Breast epithelium (tissue), 3 donors: Measurements from ENCODE around the gene CACNA2D3.

ENCODE experiments used
- CTCF ChIP-seq, 3 donors: fragments of 450-650 bp; IDR thresholded peaks; one replicate each; pipeline ENCODE4 v1.5.1; 2016 to 2017; ENCODE audit warnings: antibody characterized with exemption in 3 of 3, mild to moderate bottlenecking in 3 of 3, moderate library complexity in 3 of 3
- POLR2A ChIP-seq: fragments of 450-650 bp; IDR thresholded peaks from one replicate; pipeline ENCODE4 v1.6.1; 2016; ENCODE audit warnings: antibody characterized with exemption, mild to moderate bottlenecking, moderate library complexity
- POLR2AphosphoS5 ChIP-seq, 3 donors: sonication (generic); formaldehyde crosslinking; IDR thresholded peaks; one replicate each; pipeline ENCODE4 v1.6.1; 2017; ENCODE audit warnings: antibody characterized with exemption in 3 of 3

GRCh38 chr3:54538346-54538745, 416.0 kb downstream of the CACNA2D3 start:
- TF ChIP-seq POLR2A (no peak), POLR2AphosphoS5 (IDR thresholded peaks at IDR 0.05) (no peak), CTCF (IDR thresholded peaks at IDR 0.05) (no peak)
